ENCODE data around the gene METTL24.
"Not testable (repeated sequence)": the region's sequence is repeated elsewhere in the genome, so short reads cannot be mapped to it uniquely, and the experiment has no call there.

METTL24 gene

GRCh38 chr6:110266996-110267395 is 91.2 kb downstream of the METTL24 start:
- no peak for DNase-seq (ENCODE audit: low read depth)

DNA sequence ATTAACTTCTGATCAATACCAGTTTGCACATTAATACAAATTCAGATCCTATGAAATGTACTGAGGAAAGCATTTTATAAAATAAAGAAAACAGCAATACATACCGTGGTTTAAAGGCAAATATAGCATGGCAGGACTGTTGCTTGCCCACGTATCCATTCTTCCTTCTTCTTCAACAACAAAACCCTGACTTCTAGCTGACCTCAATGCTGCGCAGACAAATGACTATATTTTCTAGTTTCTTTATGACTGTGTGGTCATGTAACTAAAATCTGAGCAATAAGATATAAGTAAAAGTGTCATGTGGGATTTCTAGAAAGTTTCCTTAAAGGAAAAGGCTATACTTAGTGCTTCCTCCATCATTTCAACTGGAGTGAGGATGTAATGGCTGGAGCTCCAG is 92.9 kb downstream of the METTL24 start:
- no peak for DNase-seq (ENCODE audit: low read depth)

GRCh38 chr6:110256366-110256765 is 101.8 kb downstream of the METTL24 start:
- DNase-seq (ENCODE audit: low read depth), result no peak

- no peak for DNase-seq (ENCODE audit: low read depth)
These were observed 102.9 kb downstream of the METTL24 start for GRCh38 chr6:110255211-110255750.

DNA sequence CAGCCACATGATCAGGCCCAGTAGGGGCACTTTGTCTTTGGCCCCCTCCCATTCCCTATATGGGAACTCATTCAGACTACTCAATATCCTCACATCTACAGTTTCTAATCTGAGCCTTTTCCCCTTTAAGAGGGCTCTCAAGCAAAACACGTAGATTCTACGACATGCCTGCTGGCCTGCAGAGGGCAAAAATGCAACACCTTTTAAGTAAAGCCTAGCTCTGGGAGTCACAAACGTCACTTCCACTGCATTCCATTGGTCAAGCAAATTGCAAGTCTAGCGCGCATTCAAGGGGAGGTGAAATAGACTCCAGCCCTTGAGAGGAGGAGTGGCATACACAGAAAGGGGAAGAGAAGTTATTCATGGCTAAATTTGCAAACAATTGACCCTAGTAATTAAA is 107.3 kb downstream of the METTL24 start:
- DNase-seq (ENCODE audit: low read depth), result no peak

- DNase-seq (ENCODE audit: low read depth), result no peak
These were observed 108.1 kb downstream of the METTL24 start for GRCh38 chr6:110250058-110250457.

GRCh38 chr6:110246900-110247546 is 111.1 kb downstream of the METTL24 start:
- DNase-seq (ENCODE audit: low read depth), result no peak

- DNase-seq (ENCODE audit: low read depth), result no peak
These were observed 111.8 kb downstream of the METTL24 start for GRCh38 chr6:110246378-110246777.

GRCh38 chr6:110244621-110245020 is 113.5 kb downstream of the METTL24 start:
- not testable (repeated sequence) for DNase-seq (ENCODE audit: low read depth)

DNA sequence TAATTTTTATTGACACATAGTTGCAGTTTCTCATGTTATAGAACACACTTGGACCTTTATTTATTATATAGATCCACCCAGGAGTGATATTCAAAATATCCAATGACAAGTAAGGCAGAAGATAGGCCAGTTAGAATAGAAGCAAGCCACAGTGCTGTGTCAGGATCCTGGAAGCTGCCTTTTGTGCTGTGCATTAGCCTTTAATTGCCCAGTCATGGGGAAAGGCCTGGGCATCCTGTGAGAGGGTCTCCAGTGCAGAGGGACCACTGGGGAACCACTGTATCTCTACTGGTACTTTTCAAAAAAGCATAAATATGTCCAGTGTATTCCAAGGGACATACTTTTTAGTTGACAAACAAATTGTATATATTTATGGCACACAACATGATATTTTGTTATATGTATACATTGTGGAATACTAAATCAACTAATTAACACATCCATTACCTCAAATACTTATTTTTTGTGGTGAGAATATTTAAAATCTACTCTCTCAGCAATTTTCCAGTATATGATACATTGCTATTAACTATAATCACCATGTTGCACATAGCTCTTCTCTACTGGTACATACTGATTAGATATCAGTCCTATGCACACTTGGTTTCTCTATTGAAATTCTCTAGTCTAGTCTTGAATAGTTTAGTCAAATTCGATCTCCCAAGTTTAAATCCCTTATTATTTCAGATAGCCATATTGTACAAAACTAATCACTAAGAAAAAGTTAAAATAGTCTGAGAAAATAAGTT is 118.4 kb downstream of the METTL24 start:
- no peak for DNase-seq (ENCODE audit: low read depth)

DNA sequence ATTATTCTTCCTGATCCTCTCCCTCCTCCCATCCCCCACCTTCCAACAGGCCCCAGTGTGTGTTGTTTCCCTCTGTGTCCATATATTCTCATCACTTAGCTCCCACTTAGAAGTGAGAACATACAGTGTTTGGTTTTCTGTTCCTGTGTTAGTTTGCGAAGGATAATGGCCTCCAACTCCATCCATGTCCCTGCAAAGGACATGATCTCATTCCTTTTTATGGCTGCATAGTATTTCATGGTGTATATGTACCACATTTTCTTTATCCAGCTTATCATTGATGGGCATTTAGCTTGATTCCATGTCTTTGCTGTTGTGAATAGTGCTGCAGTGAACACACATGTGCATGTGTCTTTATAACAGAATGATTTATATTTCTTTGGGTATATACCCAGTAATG is 122.1 kb downstream of the METTL24 start:
- not testable (repeated sequence) for DNase-seq (ENCODE audit: low read depth)

- DNase-seq (ENCODE audit: low read depth), result no peak
These were observed 124.3 kb downstream of the METTL24 start for GRCh38 chr6:110233770-110234374.

DNA sequence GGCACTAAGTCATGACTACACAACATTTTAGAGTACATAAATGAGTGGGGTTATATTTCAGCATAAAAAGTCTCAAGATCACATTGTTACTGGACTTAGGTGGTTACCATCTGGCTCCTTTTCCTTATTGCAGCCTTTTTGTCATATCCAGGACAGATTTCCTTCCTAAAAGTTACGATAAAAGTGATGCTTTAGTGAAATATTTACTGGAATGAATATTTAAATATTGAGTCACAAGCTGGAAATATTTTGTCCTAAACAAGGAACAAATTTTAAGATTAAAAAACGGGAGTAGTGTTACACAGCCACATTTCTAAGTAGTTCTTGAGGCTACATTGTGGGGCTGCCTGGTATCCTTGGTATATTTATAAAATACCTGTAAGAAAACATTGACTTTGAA is 125.7 kb downstream of the METTL24 start:
- no peak for DNase-seq (ENCODE audit: low read depth)

GRCh38 chr6:110226261-110226660 is 131.9 kb downstream of the METTL24 start:
- no peak for DNase-seq (ENCODE audit: low read depth)

DNA sequence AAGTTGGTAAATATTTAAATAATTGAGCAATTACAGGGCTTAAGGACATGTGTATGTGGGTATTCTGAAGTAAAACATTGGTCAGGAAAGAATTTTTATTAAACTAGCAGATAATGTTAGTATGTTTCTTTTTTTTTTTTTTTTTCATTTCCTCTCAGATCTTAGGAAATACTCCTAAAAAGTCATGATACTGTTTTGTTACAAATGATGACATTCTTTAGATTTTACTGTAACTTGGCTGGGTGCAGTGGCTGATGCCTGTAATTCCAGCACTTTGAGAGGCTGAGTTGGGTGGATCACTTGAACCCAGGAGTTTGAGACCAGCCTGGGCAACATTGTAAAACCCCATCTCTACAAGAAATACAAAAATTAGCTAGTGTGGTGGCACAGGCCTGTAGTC is 136.4 kb downstream of the METTL24 start:
- no peak for DNase-seq (ENCODE audit: low read depth)

DNA sequence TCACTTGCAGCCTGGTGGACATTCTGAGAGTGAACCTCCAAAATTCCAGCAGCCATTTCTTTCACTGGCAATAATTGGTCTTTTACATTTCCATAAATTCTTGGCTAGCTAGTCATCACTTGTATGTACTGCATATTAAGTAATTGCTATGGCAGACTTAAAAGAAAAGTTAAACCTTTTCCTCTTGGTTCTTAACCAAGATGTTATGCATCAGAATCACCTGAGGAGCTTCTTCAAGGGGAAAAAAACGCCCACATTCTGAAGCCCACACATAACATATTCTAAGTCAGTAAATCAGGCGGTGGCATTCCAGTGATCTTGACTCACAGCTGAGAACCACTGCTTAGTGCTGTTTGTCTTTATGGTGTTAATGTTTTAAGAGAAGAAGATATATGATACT is 140.9 kb downstream of the METTL24 start:
- no peak for DNase-seq (ENCODE audit: low read depth)

DNA sequence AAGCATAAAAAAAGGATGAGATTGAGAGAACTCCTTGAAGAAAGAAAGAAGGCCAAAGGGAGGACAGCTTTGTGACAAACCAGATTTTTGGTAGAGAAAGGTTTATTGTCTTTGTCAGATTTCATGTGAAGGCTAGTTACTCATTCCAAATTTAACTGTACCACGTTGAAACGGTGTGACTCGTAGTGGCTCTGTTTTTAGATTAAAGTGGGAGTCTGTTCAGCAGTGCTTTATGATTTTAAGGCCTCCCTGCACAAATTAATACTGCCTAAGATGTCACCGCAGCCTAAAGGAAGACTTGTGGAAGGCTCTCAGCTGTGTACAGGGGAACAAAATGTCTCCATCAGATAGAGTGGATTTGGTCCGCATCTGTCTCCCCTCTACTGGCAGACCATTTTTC is 142.0 kb downstream of the METTL24 start:
- DNase-seq (ENCODE audit: low read depth), result no peak

- no peak for DNase-seq (ENCODE audit: low read depth)
These were observed 143.8 kb downstream of the METTL24 start for GRCh38 chr6:110214338-110214737.

GRCh38 chr6:110211753-110212152 is 146.4 kb downstream of the METTL24 start:
- no peak for DNase-seq (ENCODE audit: low read depth)

DNA sequence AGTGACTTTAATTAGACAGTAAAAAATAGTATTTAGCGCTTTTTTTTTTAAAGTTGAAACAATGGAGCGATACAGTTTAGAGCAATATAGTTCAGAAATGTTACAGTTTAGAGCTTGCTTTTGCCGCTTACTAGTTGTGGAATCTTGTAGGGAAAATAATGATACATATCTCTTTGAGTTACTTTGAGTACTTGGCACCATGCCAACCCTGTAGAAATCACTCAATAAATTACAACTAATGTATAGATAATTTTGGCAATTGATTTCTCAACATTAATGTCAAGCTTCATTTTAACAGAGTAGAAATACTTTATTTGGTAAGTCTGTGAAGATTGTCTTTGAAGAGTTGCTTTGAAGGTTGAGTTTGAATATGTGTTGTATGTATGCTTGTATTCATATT is 150.5 kb downstream of the METTL24 start:
- no peak for DNase-seq (ENCODE audit: low read depth)

DNA sequence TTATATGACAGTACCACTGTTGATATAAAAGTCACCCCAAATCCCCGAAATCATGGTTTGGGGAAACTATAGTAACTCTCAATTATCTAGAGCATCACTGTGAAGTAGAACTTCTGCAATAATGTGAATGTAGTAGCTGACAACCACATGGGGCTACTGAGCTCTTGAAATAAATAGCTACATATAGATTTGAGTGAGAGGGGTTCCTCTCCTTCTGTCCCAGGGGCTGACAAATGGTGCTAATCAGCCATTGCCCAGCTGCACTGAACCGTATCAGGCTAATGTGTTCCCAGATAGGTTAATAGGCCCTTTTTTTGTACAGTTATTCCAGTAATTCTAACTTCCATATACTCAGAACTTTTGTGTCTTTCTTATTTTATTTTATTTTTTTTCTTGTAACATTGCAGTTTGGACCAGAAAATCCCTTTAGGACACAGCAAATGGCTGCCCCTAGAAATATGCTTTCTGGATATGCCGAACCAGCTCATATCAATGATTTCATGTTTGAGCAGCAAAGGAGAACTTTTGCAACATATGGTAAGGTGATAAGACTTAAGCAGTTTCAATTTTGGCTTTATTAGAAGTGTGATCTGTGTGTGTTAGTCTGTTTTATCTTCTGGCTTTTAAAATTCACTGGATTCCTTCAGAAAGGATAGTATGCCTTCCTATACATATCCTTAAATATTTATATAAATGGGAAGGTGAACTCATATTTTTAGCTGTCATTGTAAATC is 156.8 kb downstream of the METTL24 start:
- DNase-seq (ENCODE audit: low read depth), result no peak

DNA sequence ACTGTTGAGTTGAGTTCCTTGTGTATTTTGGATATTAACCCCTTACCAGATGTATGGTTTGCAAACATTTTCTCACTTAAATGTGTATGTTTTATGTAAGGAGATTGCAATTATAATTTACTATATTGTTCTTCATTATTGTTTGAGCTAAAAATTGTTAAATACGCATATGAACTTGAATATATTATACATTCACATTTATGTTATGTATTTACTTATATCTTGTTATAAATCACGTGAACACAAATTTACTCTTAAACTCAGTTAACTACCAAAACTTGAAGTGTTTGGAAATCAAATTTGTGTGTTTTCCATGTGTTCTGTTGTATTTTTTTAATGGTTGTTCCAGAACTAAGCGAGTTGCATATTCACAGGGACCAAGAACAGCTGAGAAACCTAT is 159.6 kb downstream of the METTL24 start:
- no peak for DNase-seq (ENCODE audit: low read depth)

Measured in T follicular helper cell (primary cell).